Ishikawa (cell line): ENCODE results near the gene SAP130.

ENCODE experiments used
- CEBPB ChIP-seq: IDR thresholded peaks from 2 replicates; pipeline ENCODE4 v1.6.1; 2012
- CREB1 ChIP-seq: IDR thresholded peaks from 2 replicates; pipeline ENCODE4 v1.6.1; 2012; ENCODE audit warnings: low read depth
- EP300 ChIP-seq: IDR thresholded peaks from 2 replicates; pipeline ENCODE4 v1.6.1; 2012; ENCODE audit warnings: borderline replicate concordance
- RAD21 ChIP-seq: IDR thresholded peaks from 2 replicates; pipeline ENCODE4 v1.6.1; 2012; ENCODE audit warnings: low read depth
- REST ChIP-seq: IDR thresholded peaks from 2 replicates; pipeline ENCODE4 v1.6.1; 2012; ENCODE audit warnings: low read depth, mild to moderate bottlenecking
- TAF1 ChIP-seq: IDR thresholded peaks from 2 replicates; pipeline ENCODE4 v1.6.1; 2012; ENCODE audit warnings: low read depth, mild to moderate bottlenecking
- TEAD4 ChIP-seq: IDR thresholded peaks from 2 replicates; pipeline ENCODE4 v1.6.1; 2012

GRCh38 chr2:127932199-127932876 is 95.5 kb downstream of the SAP130 start:
- TF ChIP-seq EP300 (no peak), CEBPB (0 out of 2 replicates have a peak, but pooled peaks have one; percentile 33), RAD21 (no peak), TEAD4 (no peak), CREB1 (no peak), TAF1 (no peak), REST (no peak)
